Putamen (tissue), 1 donor: Measurements from ENCODE around the gene SYT1.

Experiments used
- DNase-seq: peaks from one replicate; pipeline ENCODE4 v3.0.0-alpha.2; 2016; ENCODE audit warnings: low spot score

Gene SYT1

GRCh38 chr12:79295572-79295971 lies 431.0 kb downstream of the SYT1 start:
- no peak for DNase-seq

- DNase-seq, result no peak
Measured at GRCh38 chr12:79296133-79296532, 431.6 kb downstream of the SYT1 start.

DNA sequence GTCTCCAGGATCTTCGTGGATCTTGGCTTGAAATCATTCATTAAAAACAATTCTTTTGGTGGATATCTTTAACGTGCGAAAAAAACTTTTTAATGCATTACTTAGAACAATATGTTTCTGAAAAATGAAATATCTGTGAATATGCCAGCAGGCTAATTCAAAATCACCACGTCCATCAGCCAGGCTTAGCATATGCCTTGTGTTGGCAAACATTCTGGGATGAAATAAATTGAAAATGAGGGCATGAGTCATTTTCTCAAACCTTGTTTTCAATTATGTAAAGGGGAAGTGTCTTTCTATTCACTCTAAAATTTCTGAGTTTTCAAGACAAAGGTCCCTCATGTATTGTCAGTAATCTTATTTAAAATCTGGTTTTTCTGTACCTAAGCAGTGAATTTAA lies 432.3 kb downstream of the SYT1 start:
- DNase-seq, result no peak

- peak; percentile 49 for DNase-seq
Measured at GRCh38 chr12:79298506-79298905, 433.9 kb downstream of the SYT1 start.

GRCh38 chr12:79299447-79300198 lies 435.0 kb downstream of the SYT1 start:
- no peak for DNase-seq

DNA sequence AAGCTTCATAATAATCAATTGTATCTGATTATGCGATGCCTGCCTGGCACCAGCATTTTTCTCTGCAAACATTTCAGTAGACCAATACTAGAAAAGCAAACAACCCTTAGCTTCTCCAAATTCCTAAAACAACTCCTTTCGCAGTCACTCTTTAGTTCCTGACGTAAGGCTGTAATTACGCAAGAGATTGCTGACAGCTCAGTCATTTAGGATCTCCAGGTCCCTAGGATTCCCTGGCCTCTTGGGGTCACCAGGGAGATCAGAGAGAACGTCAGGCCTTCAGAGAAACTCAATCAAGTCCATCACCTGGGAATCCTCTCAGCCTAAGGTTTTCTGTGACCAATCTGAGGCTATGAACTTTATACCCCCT lies 435.6 kb downstream of the SYT1 start:
- DNase-seq, result no peak

- DNase-seq, result no peak
Measured at GRCh38 chr12:79301181-79301580, 436.6 kb downstream of the SYT1 start.

GRCh38 chr12:79302162-79302814 lies 437.7 kb downstream of the SYT1 start:
- DNase-seq, result peak; percentile 64

DNA sequence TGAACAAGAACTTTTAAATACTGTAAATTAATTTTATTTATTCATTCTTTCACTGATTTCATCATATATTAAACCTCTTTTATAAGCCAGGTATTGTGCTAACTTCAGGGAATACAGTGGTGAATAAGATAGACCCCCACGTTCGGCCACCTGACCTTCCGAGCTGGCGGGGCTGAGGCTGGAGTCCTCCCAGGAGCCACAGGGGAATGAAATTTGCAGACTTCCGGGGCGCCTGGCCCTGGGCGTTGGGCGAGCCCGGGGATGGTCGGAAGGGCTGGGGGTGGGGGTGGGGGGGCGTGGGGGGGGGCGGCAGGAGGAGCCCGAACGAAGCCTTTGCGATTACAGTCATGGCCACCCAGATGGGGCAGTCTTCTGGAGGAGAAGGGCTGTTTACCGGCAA lies 442.8 kb downstream of the SYT1 start:
- no peak for DNase-seq

DNA sequence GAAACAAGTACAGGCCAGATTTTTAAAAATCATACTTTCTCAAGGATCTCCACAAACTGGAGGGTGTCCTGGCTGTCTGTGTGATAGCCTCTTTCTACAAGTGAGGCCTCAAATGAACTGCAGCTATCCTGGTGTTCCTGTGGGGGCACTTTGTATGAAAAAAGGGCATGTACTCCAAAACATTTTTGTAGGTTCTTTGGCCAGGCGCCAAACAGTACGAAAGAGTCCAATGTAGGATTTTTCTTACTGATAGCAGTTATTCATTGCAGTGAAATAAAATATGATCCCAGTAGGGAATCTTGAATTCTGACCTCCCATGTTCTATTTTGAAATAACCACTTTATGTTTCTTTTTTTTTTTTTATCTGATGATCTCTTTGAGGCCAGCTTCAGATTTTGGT lies 444.5 kb downstream of the SYT1 start:
- no peak for DNase-seq

GRCh38 chr12:79317179-79317847 lies 452.7 kb downstream of the SYT1 start:
- no peak for DNase-seq

GRCh38 chr12:79322905-79323304 lies 458.3 kb downstream of the SYT1 start:
- DNase-seq, result no peak

- DNase-seq, result no peak
Measured at GRCh38 chr12:79324571-79324970, 460.0 kb downstream of the SYT1 start.

GRCh38 chr12:79326222-79326621 lies 461.6 kb downstream of the SYT1 start:
- DNase-seq, result no peak

DNA sequence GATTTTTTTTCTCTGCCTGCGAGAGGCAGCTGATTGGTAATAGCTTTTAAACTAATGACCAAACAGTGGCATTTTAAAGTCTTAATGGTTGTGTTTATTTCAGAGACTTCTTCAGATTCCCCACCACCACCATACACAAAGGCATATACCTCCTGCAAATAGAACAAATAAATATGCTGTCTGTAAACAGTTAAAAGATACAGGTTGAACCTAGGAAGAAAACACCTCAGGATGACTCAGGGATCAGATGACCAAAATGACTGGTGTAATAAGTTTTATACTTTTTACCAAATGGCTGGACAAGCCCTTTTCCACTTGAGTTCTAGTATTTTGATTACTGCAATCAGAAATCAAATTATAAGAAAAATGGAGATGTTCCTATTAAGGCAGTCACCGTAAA lies 462.1 kb downstream of the SYT1 start:
- DNase-seq, result no peak

- DNase-seq, result no peak
Measured at GRCh38 chr12:79327465-79327864, 462.9 kb downstream of the SYT1 start.

DNA sequence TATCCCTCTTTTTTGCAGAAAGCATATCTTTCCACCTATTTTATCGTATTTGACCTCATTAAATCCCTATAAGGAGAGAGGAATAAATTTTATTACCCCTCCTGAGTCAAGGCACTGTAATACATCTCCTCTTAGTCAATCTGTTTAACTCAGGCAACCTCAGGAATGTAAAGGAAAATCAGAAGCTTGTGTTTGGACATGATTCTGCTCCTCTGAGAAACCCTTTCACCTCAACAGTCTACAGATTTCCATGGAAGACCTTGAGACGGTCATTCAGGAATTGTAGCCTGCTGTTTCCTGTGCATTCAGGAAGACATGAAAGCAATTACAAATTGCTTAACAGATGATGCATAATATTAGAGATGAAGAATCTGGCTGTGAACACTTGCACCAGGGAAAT lies 465.4 kb downstream of the SYT1 start:
- no peak for DNase-seq

DNA sequence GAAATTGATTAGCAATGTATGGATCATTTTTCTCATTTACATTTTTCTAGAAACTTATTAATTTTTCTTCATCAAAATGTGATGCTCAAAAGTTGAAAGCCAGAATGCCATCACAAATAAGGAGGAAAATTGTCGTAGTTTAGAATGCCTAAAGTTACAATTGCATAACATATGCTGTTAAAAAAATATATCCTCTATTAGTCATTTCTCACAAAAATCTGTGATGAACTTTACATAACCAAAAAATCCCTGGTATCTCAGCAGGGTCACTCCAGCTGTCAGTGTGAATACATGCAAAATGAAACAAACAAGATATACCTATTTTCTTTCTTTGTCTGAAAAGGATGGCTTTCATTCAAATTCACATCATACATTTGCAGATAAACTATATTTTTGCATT lies 467.3 kb downstream of the SYT1 start:
- no peak for DNase-seq

DNA sequence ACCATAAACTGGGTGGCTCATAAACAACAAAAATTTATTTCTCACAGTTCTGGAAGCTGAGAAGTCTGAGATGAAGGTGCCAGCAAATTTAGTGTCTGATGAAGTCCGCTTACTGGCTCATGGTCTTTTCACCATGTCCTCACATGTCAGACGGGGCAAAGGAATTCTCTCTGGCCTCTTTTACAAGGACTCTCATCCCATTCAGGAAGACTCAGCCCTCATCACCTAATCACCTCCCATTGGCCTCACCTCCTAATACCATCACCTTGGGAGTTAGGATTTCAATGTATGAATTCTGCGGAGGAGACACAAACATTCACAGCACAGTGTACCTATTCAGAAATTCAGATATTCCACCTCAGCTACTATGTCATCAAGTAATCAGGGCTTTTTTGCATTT lies 468.6 kb downstream of the SYT1 start:
- no peak for DNase-seq

- no peak for DNase-seq
Measured at GRCh38 chr12:79337662-79338290, 473.2 kb downstream of the SYT1 start.

DNA sequence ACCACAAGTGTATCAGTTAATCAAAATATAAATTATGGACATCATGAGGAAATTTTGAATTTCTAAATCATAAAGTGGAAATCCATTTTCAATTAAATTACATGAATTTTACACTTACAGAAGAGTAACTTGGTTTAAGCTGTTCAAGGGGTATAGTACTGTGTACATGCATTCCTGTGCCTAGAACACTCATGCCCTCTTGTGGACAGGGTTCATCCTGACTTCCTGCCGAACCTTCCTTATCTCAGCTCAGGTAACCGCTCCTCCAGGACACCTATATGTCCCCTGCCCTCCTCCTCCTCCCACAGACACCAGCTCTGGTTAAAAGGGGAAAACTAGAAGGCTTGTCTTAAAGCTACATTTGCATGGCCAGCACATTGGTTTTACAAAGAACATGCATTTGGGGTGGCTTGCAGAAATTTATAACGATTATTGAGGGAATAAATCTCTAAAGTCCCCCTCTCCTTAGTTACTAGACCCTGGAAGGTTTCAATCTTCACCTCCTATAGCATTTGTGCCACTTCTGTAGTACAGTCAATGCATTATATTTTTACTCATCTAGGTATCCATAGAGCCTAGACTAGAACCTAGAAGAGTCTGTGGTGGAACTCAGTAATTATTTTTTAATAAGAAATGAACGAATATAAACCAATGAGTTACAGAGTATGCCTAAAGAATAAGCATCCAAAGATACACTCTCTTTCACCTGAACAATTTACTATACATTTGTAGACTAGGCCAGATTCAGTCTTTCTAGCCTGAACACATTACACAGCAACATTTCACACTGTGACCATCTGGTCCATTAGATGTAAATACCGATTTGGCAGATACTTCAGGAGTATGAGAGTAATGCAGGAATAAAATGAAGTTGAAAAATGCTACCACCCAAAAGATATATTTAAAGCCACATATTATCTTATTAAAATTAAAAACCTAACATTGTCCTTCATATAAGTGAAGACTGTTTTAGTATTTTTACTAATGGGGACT lies 480.6 kb downstream of the SYT1 start:
- no peak for DNase-seq

DNA sequence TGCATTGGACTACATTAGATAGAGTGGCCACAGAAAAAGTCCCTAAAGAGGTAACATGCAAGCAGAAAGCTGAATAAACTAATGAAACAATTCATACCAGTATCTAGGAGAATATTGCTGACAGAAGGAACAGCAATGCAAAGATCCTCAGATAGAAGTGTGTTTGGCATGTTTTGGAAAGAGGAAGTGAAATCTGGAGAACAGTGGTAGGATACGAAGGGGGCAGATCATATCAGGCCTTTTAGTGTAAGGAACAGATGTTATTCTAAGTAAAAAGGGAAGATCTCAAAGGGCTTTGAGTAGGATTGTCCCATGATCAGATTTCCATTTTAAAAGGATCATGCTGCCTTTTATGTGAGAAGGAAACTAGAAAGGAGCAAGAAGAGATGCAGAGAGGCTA lies 483.3 kb downstream of the SYT1 start:
- DNase-seq, result no peak
